HG03575 (cell line): ENCODE results near the gene RAB11FIP3.
"Not testable (repeated sequence)": the region's sequence is repeated elsewhere in the genome, so short reads cannot be mapped to it uniquely, and the experiment has no call there.

Source experiments
- ATAC-seq: cut with Tn5 transposase; IDR thresholded peaks from one replicate; pipeline ENCODE4 v1.9.1; 2021; ENCODE audit not compliant: unreplicated experiment, insufficient number of reproducible peaks, low FRiP score; ENCODE audit errors: extremely low read depth

RAB11FIP3 gene

DNA sequence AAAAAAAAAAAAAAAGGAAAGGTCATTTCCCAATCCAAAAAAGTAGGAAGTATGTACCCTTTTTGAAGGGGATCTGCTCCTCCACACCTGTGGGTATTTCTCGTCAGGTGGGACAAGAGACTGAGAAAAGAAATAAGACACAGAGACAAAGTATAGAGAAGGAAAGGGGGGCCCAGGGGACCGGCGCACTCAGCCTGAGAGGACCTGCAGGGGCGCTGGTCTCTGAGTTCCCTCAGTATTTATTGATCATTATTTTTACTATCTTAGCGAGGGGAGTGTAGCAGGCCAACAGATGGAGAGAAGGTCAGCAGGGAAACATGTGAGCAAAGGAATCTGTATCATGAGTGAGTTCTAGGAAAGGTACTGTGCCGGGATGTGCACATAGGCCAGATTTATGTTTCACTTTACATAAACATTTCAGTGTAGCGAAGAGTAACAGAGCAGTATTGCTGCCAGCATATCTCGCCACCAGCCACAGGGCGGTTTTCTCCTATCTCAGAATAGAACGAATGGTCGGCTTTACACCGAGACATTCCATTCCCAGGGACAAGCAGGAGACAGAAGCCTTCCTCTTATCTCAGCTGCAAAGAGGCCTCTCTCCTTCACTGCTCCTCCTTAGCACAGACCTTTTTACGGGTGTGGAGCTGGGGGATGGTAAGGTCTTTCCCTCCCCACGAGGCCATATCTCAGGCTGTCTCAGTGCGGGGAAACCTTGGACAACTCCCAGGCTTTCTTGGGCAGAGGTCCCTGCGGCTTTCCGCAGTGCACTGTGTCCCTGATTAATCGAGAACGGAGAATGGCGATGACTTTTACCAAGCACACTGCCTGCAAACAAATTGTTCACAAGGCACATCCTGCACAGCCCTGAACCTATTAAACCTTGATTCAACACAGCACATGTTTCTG lies 37.4 kb upstream of the RAB11FIP3 start:
- ATAC-seq, result not testable (repeated sequence)

- ATAC-seq, result no peak
Observed at GRCh38 chr16:389352-389751, 36.1 kb upstream of the RAB11FIP3 start.

DNA sequence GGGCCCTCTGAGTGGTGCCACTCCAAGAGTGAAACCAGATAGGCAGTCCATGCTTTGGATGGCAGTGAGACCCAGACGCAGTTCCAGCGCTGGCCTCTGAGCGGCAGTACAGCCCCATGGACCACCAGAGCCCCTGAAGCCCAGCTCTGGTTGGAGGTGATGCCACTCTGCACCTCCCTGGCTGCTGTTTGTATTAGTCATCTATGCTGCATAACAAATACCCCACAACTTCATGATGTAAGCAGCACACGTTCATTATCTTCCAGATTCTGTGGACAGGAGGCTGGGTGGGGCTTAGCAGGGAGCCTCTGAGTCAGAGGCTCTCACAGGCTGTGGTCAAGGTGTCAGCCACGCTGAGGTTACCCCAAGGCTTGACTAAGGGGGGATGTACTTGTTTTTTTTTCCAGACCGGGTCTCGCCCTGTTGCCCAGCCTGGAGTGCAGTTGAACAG lies 33.5 kb upstream of the RAB11FIP3 start:
- no peak for ATAC-seq

DNA sequence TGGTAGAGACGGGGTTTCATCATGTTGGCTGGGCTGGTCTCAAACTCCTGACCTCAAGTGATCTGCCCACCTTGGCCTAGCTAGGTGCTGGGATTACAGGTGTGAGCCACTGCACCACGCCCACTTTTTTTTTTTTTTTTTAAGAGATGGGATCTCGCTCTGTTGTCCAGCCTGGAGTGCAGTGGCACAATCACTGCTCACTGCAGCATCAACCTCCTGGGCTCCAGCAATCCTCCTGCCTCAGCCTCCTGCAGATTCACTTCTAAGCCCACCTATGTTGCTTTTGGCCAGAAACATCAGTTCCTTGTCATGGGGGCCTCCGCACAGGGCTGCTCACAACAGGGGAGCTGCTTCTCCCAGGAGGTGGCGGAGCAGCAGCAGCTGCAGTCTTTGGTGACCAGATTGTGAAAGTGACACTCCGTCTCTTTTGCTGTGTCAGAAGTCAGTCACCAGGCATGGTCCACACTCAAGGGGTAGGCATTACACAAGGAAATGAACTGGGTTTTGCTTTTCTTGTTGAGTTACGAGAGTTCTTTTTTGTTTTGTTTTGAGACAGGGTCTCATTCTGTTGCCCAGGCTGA lies 32.9 kb upstream of the RAB11FIP3 start:
- ATAC-seq, result no peak

DNA sequence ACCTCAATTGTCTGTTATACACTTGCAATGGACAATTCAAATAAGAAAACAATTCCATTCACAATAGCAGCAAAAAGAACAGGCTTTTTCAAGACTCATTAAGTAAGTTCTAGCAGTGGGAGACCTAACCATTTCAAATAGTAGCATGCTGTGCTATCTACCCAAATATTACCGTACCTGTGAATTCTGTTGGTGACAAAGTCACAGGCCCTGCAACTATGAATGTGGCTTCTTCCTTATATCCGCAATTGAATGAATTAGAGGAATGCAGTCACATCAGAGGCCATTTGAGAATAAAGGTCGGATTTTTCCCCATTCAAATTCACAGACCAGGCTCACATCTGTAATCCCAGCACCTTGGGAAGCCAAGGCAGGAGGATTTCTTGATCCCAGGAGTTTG lies 29.2 kb upstream of the RAB11FIP3 start:
- ATAC-seq, result no peak

DNA sequence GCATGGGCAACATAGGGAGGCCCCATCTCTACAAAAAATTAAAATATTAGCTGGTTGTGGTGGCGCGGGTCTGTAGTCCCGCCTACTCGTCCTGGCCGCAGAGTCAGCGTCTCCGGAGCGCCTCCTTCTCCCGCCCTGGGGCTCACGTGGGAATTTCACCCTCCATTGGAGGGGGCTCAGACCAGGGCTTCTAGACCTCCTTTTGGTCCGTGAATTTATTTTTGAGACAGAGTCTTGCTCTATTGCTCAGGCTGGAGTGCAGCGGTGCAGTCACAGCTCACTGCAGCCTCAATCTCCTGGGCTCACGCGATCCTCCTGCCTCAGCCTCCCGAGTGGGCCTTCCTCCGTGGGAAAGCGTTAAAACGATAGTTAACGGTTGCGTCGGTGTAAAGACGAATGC lies 28.8 kb upstream of the RAB11FIP3 start:
- ATAC-seq, result no peak

DNA sequence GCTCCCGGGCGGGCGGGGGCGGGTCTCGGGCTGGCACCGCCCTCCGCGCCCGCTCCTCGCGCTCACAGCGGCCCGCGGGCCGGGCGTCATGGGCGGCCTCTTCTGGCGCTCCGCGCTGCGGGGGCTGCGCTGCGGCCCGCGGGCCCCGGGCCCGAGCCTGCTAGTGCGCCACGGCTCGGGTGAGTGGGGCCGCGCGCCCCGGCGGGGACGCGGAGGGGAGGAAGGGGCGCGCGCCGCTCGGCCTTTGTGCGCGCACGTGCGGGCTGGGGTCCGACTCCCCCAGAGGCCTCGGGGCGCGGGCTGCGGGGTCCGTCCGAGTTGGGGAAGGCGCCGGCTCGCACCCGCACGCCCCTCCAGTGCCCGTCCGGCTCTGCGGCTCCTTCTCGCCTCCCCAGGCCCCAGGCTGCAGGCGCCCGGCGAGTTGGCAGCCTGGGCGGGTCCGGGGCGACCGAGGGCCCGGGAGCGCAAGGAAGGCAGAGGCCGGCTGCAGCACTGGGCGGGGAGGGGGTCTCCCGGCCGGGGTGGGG lies 28.3 kb upstream of the RAB11FIP3 start, which contains the start of gene NME4:
Gene NME4, plus strand, starts transcription at position 65 of the 527 bp plus-strand sequence. Its CDS starts 24 bp downstream, at position 89.
- no peak for ATAC-seq

GRCh38 chr16:397736-398332 lies 27.6 kb upstream of the RAB11FIP3 start:
- no peak for ATAC-seq

GRCh38 chr16:398561-399339 lies 26.7 kb upstream of the RAB11FIP3 start:
- ATAC-seq, result no peak

GRCh38 chr16:399340-400019 lies 26.0 kb upstream of the RAB11FIP3 start:
- ATAC-seq, result no peak

- no peak for ATAC-seq
Observed at GRCh38 chr16:400061-400591, 25.3 kb upstream of the RAB11FIP3 start.

DNA sequence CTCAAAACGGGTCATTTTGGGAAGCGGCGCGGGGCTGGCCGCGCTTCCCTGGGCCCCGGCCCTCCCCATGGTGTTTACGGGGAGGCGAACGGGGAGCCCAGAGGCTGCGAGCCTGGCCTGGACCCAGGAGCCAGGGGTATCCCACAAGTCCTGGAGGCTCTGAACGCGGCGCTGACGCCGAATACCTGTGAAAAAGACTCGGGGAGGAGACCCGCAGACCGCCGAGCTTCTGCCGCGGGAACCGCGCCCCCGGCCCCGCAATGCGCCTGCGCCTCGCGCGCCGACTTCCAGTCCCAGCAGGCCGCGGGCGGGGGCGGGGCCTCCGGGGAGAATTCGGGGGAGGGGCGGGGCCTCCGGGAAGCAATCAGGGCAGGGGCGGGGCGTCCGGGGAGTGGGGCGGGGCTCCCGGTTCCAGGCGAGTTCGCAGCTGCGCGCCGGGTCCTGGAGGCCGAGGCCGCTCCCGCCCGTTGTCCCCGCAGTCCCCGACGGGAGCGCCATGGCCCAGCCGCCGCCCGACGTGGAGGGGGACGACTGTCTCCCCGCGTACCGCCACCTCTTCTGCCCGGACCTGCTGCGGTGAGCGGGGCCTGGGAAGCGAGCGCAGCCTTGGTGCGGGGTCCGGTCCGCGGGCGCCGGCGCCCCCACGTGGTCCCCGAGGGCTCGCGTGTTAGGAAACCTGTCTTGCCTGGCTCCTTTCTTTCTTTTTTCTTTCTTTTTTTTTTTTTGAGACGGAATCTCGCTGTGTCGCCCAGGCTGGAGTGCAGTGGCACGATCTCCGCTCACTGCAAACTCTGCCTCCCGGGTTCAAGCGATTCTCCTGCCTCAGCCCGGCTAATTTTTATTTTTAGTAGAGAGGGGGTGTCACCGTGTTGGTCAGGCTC lies 23.7 kb upstream of the RAB11FIP3 start, which contains the start of gene DECR2:
Gene DECR2, plus strand, starts transcription at position 418 of the 881 bp plus-strand sequence. Its CDS starts 79 bp downstream, at position 497.
- ATAC-seq, result no peak

GRCh38 chr16:404971-405486 lies 20.4 kb upstream of the RAB11FIP3 start:
- no peak for ATAC-seq

DNA sequence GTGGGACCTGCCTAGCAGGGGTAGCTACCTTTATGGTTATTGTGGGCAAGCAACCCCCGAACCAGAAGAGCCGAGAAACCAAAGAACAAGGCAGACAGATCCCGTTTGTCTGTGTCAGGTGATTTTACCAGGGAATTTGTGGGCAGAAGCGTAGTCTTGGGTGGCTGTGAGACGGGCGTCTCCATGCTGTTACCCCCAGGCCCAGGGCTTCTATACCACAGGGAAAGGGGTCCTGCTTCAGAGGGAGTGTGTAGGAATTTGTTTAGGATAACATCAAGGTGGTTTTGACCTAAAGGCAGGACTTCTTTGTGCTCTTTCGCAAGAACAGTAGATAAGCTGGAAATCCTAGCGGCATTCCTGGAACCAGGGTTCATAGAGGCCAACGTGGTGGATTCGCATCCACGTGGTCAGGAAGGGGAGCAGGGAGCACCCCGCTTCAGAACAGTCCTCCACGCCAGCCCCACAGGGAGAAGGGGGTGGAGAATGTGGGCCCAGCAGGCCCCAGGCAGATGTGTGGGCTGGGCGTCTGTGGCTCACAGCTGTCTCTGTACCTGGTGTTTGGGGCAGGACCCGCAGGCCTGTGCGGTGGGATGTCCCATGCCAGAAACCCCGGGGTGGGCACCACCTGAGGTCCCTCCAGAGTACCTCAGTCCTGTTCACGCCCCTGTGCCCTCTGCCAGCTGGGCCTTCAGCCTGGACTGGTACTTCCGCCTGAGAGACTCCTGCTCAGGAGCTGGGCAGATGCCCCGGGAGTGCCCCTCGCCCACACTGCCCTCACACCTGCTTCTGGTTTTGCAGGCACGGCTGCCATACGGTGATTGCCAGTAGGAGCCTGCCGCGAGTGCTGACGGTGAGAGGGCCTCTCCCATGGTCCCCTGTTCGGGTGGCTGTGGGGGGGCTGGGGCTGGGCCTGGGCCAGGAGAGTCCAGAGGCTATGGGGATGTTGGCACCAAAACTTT lies 19.6 kb upstream of the RAB11FIP3 start:
- ATAC-seq, result no peak

DNA sequence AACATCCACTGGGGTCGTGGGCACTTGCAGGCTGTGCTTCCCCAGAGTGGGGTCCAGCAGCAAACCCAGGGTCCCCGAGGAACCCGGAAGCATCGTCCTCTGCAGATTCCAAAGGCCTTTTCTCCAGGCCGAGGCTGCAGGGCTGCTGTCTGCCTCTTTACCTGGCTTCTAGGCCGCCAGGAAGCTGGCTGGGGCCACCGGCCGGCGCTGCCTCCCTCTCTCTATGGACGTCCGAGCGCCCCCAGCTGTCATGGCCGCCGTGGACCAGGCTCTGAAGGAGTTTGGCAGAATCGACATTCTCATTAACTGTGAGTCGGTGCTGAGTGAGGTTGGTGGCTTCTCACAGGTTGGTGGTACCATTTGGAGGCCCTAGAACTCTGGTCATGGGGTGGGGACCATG lies 18.2 kb upstream of the RAB11FIP3 start:
- ATAC-seq, result no peak
